GM18511 (cell line): ENCODE measurements around the gene B9D2.

Source experiments
- ATAC-seq: cut with Tn5 transposase; IDR thresholded peaks from one replicate; pipeline ENCODE4 v1.9.1; 2021; ENCODE audit warnings: mild to moderate bottlenecking, moderate library complexity; ENCODE audit not compliant: unreplicated experiment

Gene B9D2

GRCh38 chr19:41330481-41330880, 33.5 kb downstream of the B9D2 start:
- no peak for ATAC-seq

- no peak for ATAC-seq
Measured at GRCh38 chr19:41328842-41329225, 35.1 kb downstream of the B9D2 start.

- ATAC-seq = peak; percentile 21
Measured at GRCh38 chr19:41328157-41328841, 35.6 kb downstream of the B9D2 start.

- peak; percentile 64 for ATAC-seq
Measured at GRCh38 chr19:41327576-41328156, 36.3 kb downstream of the B9D2 start.

GRCh38 chr19:41327076-41327575, 36.8 kb downstream of the B9D2 start:
- peak; percentile 5 for ATAC-seq

GRCh38 chr19:41325947-41326706, 37.8 kb downstream of the B9D2 start:
- no peak for ATAC-seq

- no peak for ATAC-seq
Measured at GRCh38 chr19:41325640-41325946, 38.4 kb downstream of the B9D2 start.

GRCh38 chr19:41324921-41325639, 38.9 kb downstream of the B9D2 start:
- ATAC-seq = no peak

- no peak for ATAC-seq
Measured at GRCh38 chr19:41324231-41324702, 39.7 kb downstream of the B9D2 start.

- no peak for ATAC-seq
Measured at GRCh38 chr19:41323430-41324125, 40.4 kb downstream of the B9D2 start.

- ATAC-seq = no peak
Measured at GRCh38 chr19:41323023-41323422, 40.9 kb downstream of the B9D2 start.

GRCh38 chr19:41322451-41322850, 41.5 kb downstream of the B9D2 start:
- no peak for ATAC-seq

GRCh38 chr19:41321600-41322270, 42.2 kb downstream of the B9D2 start:
- no peak for ATAC-seq

GRCh38 chr19:41321204-41321599, 42.7 kb downstream of the B9D2 start:
- no peak for ATAC-seq

- no peak for ATAC-seq
Measured at GRCh38 chr19:41320568-41320967, 43.4 kb downstream of the B9D2 start.

- ATAC-seq = no peak
Measured at GRCh38 chr19:41320185-41320518, 43.8 kb downstream of the B9D2 start.

GRCh38 chr19:41319500-41320184, 44.3 kb downstream of the B9D2 start:
- ATAC-seq = no peak

- no peak for ATAC-seq
Measured at GRCh38 chr19:41318696-41319499, 45.1 kb downstream of the B9D2 start.
